Activated CD8-positive, alpha-beta memory T cell treated with anti-CD3 and anti-CD28 coated beads, Interleukin-2, amount 50 U/mL, for 4 hours (primary cell): Measurements from ENCODE around the gene FAM47E.

ENCODE experiments used
- DNase-seq: peaks from one replicate; pipeline ENCODE4 v3.0.0-alpha.2; 2020

FAM47E gene, protein sequence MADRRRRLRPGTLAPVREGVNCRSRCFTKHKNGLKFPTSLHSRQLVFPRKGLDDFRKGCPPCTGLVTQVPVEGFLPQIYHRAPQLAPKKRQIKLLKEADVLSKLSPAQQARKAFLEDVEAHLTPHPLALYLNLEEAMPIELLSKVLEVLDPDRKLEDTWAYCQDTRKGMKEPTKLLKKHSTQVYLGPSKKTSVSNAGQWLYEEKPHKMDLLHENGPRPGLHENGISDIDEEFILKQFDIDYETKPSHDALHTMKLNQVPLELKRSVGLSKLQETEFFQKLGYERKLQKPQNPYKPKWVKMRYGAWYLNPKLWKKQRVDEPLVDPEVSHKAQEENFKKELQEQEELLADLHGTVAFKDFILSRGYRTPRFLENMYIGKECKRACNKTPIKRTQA

DNA sequence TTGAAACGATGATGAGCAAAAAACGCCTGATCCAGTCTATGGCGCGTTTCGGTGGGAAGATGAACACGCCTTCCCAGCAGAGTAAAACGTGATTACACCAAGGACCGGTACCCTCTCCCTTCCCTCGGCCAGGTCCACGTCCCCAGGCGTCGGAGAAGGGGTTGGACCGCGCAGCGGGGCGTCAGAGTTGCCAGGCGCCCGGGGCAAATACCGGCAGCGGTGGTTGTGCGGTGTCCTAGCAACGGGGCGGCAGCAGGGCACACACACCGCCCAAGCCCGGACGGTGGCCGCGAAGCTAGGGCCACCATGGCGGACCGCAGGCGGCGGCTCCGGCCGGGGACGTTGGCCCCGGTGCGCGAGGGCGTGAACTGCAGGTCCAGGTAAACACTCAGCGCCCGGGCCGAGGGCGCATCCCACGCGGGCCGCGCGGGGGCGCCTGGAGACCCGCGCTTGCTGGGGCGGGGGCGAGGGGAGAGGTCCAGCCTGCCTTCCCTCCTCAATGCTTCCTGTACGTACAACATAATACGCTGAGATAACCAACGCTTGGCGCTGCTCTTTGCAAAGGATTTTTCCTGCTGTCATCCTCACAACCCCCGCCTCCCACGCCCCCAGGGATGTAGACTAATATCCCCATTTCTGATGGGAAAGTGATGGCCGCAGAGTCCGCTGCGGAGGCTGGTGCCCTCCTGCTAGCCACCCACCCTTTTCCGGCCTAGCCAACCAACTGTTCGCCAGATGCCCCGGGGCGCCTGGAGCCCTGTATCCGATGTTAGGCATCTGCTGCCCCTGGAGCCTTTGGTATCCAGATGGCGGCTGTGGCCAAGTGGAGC is at the start of gene FAM47E:
Gene FAM47E, plus strand, starts transcription at position 281 of the 830 bp plus-strand sequence. Its CDS starts 26 bp downstream, at position 307.
- peak; percentile 19 for DNase-seq

GRCh38 chr4:76203541-76203940 is 48.0 kb upstream of the FAM47E start:
- no peak for DNase-seq

DNA sequence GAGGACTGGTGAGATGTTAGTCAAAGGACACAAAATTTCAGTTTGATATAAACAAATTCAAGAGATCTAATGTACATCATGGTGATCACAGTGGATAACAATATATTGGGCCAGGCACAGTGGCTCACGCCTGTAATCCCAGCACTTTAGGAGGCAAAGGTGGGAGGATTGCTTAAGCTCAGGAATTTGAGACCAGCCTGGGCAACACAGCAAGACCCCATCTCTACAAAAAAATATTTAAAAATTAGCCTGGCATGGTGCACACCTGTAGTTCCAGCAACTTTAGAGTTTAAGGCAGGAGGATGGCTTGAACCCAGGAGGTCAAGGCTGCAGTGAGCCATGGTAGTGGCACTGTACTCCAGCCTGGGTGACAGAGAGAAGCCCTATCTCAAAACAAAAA is 46.6 kb upstream of the FAM47E start:
- DNase-seq = no peak

DNA sequence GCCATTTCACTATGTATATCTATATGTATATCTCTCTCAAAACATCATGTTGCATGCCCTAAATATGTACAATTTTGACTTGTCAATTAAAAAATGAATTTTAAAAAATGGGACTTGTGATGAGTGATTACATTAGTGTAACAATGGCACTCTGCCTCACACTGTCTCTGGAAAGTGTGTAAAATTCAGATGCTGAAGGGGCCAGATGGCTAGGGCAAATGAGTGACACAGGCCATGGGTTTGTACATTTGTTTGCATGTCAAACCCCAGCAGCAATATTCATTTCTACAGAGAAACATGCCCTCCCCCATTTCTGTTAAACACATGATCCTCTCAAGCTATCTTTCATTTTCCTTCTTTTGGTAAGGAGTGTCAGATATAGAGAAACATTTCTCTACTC is 46.0 kb upstream of the FAM47E start:
- no peak for DNase-seq

- no peak for DNase-seq
Measured at GRCh38 chr4:76206222-76206942, 45.1 kb upstream of the FAM47E start.

DNA sequence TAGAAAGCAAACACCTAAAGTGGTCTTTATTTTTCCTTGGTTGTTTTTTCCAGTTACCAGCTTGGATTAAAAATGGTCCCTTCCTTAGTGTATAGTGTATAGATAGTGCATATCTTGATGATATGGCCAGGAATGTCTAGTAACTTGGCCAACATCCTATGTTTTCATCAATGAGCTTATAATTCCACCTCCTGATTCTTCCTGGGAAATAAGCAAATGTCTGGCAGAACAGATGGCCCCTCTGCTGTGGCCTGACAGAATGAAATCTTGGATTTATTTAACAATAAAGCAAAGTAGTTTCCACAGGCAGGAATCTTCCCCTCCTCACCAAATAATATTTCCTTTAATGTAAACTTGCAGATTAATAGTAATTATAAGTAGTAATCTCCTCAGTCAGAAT is 44.0 kb upstream of the FAM47E start:
- DNase-seq = no peak

GRCh38 chr4:76208005-76208765 is 43.3 kb upstream of the FAM47E start:
- no peak for DNase-seq

DNA sequence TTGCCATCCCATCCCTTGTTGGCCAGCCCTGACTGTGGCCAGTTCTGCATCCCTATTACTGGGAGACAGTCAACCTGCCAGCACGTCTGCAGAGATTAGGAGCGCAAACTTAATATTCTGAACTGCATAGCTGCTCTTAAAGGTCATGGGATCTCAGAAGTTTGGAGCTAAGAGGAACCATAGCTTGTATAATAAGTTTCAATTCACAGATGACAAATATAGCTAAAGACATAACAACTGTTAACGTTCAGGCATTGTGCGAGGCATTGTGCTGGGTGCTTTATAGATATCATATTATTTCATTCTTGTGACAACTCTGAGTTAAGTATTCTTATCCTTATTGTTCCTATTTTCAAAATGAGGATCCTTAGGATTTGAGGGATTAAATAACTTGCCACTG is 41.6 kb upstream of the FAM47E start:
- no peak for DNase-seq

GRCh38 chr4:76210452-76210851 is 41.1 kb upstream of the FAM47E start:
- DNase-seq = no peak

DNA sequence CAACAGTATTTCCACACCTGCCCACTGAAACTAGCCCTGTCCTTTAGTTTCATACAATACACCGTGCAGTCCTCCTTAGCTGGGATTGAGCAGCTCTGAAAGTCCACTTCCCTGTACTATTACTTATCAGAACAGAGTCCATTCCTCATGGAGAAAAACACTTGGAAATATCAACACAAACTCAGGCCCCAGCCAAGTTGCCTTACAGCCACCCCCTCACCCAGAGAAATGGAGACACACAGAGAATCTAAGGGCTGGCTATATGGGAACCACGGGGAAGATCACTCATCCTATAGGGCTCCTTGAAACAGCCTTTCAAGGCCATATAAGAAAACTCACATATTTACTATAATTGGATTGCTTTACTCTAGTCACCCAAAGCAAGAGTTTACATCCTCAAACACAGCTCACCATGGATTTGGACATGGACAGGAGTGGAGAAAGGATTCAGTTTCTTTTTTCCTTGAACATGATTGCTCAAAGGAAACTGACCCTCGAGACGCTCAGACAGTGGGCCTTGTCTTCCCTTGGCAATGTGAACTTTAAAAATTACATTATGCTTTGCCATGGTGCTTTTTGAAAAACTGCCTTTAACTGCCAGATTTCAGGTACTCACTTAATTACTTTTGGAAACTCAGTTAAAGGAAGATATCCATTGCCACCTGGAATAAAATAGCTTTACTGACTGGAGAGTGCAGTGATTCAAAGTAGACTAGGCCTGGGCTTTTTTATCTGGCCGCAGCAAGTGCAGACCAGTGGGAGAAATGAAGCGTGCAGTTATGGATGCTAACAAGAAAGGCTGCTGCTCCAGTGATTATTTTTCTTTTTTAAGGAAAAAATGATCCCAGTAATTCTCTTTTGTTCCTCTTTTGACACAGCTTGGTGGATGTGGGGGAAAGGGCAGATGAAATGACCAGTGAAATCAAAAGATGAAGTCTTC is 39.5 kb upstream of the FAM47E start:
- DNase-seq = no peak

DNA sequence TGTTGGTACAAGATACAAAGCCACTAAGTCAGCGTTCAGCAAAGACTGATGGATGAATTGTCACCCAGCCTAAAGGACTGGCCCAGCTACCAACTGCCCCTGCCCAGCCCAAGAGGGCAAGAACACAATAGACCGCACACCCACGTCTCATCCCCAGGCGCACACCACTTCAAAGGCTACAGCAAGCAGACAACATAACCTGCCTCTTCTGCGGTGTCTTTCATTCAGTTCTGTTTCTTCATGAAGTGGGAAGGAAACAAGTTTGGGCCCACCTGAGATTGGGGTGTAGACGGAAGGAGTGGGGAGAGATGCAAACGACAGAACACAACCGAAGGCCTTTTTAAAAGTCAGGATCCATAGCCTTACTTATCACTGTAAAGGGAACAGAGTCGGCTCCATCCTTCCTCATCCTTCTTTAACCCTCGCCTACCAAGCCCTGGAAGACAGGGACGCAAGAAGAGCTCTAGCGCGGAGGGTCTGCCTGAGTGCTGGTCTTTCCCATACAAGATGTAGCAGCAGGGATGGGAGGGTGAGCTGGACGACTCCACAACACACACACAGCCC is 38.6 kb upstream of the FAM47E start:
- DNase-seq = peak; percentile 25

- peak; percentile 64 for DNase-seq
Measured at GRCh38 chr4:76213415-76214176, 37.9 kb upstream of the FAM47E start, which contains the start of gene SCARB2. Gene SCARB2 (minus strand): TSS chr4:76213824. CDS start chr4:76213543, 281 bp downstream.

DNA sequence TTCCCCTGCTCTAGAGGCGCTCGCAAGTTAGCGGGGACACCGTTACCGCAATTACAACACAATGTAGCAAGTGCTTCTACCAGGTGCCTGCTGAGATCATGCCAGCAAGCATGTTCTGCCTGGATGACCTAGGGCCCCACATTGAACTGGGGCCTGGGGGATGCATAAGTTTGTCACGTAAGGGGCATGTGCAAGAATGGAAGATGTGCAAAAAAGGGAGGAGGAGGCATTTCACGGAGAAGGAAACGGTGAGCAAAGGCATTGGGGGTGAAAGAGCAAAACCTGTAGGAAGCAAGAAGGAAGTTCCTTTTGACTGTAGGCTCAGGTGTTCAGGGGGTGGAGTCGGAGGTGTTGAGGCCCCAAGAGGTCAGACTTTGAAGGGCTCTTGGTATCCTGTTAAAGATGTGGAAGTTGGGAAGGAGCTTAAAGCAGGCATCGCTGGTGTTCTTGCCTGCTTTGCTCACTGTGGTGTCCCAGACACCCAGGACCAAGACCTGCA is 37.3 kb upstream of the FAM47E start:
- no peak for DNase-seq

DNA sequence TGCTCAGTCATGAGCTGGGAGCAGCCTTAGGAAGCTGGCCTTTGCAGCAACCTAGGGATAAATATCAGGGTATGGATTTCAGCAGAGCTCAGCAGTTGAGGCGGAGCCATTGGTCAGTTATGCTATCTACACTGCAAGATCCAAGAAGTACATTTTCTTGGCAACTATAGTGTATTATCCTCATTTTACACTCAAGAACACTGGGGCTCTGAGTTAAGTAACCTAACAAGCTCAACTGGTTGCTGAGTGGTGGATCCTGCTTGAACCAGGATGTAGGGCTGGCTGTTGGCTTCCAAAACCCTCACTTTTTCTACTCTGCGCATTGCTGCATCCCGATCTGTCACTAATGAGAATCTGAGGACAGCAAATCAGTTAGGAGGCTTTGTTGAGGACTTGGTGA is 36.4 kb upstream of the FAM47E start:
- DNase-seq = no peak

DNA sequence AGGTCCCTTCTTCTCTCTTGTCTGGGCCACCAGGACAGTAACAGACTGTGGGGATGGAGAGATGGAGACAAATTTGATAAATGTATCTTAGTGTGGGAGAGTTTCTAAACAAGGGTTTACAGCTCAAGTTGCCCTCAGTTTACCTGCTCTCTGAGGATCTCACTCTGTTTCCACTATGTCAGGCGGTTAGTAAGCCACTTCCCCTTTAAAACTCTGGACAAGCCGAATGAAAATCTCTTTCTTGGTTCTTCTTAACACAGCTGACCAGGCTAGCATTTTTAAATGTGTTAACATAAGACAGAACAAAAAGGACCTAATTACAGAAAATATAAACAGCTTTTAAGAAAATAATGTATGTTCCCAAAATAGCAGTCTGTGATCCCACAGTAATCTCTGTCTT is 35.0 kb upstream of the FAM47E start:
- DNase-seq = no peak

DNA sequence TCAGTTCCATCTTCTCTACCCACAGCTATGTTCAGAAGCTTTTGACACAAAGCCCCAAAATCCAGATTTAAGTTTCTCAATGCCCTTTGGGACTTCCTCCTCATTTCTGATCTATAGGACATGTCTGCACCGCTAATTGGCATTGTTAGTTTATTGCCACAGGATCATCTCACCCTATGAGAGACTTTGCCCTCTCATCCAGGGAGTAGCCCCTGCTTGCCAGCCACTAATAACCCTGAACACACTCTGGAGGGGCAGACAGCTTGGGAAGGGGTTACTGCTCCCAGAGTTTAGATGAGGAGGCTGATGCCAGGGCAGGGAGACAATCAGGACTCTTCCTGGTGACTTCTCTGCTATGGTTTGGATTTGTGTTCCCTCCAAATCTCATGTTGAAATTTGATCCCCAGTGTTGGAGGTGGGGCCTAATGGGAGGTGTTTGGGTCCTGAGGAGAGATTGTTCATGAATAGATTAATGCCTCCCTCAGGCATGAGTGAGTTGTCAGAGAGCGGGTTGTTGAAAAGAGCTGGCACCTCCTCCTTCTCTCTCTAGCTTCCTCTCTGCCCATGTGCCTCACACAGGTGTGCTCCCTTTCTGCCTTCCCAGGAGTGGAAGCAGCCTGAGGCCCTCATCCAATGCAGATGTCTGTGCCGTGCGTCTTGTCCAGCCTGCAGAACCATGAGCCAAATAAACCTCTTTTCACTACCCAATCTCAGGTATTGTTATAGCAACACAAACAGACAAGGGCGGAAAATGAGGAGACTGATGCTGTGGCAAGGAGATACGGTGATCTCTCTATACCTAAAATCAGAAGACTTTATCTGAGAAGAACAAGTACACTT is 34.3 kb upstream of the FAM47E start:
- no peak for DNase-seq

DNA sequence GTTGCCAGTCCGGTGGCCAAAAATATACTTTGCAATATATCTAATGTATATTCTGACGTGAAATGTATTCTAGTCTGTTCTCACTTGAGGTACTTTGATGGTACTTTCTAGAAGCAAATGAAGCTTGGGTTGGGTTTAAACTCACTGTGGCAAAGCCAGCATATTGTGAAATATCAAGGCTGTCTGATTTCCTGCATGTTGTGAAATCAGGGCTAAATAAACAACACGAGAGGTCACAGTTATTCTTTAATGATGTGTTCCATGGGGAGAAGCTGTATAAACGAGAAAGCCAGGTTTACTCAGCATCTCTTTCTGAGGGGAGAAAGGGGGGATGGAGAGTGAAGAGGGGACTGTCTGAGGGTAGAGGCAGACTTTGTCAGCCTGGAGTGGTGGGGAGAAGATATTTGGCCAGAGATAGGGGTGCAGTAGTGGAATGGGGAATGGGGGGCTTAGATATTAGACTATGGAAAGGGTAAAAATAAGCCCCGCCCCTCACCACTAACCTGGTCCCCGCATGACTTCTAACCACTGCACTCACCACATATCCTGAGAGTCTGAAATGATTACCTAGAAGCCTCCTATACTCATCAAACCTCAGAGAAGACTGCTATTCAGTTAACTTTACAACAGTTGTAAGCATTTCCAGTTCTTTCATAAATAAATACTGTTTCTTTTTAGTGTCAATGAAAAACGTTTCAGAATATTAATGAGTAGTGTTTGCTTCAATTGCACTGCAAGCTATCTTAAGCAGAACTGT is 32.0 kb upstream of the FAM47E start:
- no peak for DNase-seq

- no peak for DNase-seq
Measured at GRCh38 chr4:76224171-76224570, 27.4 kb upstream of the FAM47E start.
